A549 (cell line): ENCODE measurements around the gene UNC45A.
A peak's percentile ranks its signal among the peaks of the same experiment; 100 is the strongest.

Source experiments
- BHLHE40 ChIP-seq: IDR thresholded peaks from 2 replicates; pipeline ENCODE4 v1.6.1; 2012; ENCODE audit warnings: low read depth, low read length, inconsistent platforms
- CHD4 ChIP-seq: fragments of 200-600 bp; sonication (generic); IDR thresholded peaks from 2 replicates; pipeline ENCODE4 v1.6.1; 2016; ENCODE audit warnings: antibody characterized with exemption, mild to moderate bottlenecking, borderline replicate concordance
- CTCF ChIP-seq: fragments of >200 bp; sonication (Bioruptor Twin); formaldehyde crosslinking; IDR thresholded peaks from 3 replicates; pipeline ENCODE4 v1.5.1; 2016
- ELK1 ChIP-seq: fragments of 150-350 bp; IDR thresholded peaks from 2 replicates; pipeline ENCODE4 v1.6.1; 2014; ENCODE audit warnings: low read depth, mild to moderate bottlenecking, low read length
- EP300 ChIP-seq, 2 experiments: fragments of >200 bp; sonication (Bioruptor Twin); formaldehyde crosslinking; IDR thresholded peaks; 2 replicates in 1 of 2; 3 replicates in 1 of 2; pipeline ENCODE4 v1.6.1; 2016 to 2017
- FOXS1 ChIP-seq: fragments of 250-450 bp; sonication (Bioruptor Pico); IDR thresholded peaks from 2 replicates; pipeline ENCODE4 v1.5.0; 2020; ENCODE audit warnings: mild to moderate bottlenecking, moderate library complexity
- JUN ChIP-seq, 2 experiments: fragments of >200 bp; sonication (Bioruptor Twin); formaldehyde crosslinking; IDR thresholded peaks; 2 replicates in 1 of 2; 3 replicates in 1 of 2; pipeline ENCODE4 v1.6.1; 2016 to 2017
- KDM1A ChIP-seq: fragments of 200-600 bp; sonication (generic); IDR thresholded peaks from 2 replicates; pipeline ENCODE4 v1.6.1; 2016; ENCODE audit warnings: low read depth, mild to moderate bottlenecking
- POLR2A ChIP-seq: IDR thresholded peaks from 2 replicates; pipeline ENCODE4 v1.6.1; 2012; ENCODE audit warnings: mild to moderate bottlenecking, low read length
- REST ChIP-seq: fragments of 200-600 bp; sonication (generic); IDR thresholded peaks from 2 replicates; pipeline ENCODE4 v1.6.1; 2016; ENCODE audit warnings: antibody characterized with exemption, mild to moderate bottlenecking, moderate library complexity
- RNF2 ChIP-seq: fragments of 200-600 bp; sonication (generic); IDR thresholded peaks from 2 replicates; pipeline ENCODE4 v1.6.1; 2016; ENCODE audit warnings: low read depth, mild to moderate bottlenecking, antibody characterized with exemption, moderate library complexity, borderline replicate concordance
- TF ChIP-seq, protein P1 (sequence below): IDR thresholded peaks from 2 replicates; pipeline ENCODE4 v1.6.1; 2012
- TF ChIP-seq, protein P2 (sequence below): fragments of 450-650 bp; IDR thresholded peaks from 2 replicates; pipeline ENCODE4 v1.6.1; 2014; ENCODE audit warnings: antibody characterized with exemption
- TF ChIP-seq, protein P3 (sequence below): IDR thresholded peaks from 2 replicates; pipeline ENCODE4 v1.6.1; 2012; ENCODE audit warnings: low read depth, borderline replicate concordance

DNA sequence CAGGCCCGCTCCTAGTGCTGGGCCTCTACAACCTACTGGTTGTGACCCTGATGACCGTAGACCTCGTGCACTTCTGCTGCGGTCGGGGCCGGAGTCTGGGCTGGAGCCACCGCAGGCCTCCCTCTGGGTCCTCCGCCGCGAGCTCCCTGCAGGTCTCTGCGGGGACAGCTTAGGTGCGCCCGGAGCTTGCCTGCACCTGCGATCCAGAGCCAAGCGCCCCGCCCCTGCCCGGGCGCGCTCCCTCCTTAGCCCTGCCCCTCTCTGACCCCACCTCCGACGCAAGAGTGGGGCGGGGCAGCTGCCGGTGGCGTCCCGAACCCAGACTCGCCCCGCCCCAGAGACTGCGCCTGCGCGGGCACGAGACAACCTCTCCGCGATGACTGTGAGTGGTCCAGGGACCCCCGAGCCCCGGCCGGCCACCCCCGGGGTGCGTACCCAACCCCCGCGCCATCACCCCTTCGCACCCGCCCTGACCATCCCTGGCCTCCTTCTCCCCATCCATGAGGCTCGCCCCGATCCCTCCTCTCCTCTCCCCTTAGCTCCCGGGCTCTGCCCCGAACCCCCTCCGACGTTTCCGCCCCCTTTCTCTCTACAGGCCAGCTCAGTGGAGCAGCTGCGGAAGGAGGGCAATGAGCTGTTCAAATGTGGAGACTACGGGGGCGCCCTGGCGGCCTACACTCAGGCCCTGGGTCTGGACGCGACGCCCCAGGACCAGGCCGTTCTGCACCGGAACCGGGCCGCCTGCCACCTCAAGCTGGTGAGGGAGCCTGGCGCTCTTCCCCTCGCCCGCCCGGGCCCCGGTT is at the start of gene UNC45A:
- TF ChIP-seq RNF2 (no peak), CHD4 (no peak), ELK1 (no peak), POLR2A (peak; percentile 66), CTCF (no peak), JUN (IDR thresholded peaks at IDR 0.05) (peak; percentile 39 to 53; a peak in 2 of 5 replicates), FOXS1 (CRISPR knock-in tag) (no peak), REST (no peak), EP300 (IDR thresholded peaks at IDR 0.05) (no peak), KDM1A (no peak), BHLHE40 (peak; percentile 29; the same call in 1 of the 2 replicates)
- TF ChIP-seq, protein P1, sequence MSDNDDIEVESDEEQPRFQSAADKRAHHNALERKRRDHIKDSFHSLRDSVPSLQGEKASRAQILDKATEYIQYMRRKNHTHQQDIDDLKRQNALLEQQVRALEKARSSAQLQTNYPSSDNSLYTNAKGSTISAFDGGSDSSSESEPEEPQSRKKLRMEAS, result peak; percentile 55
- TF ChIP-seq, protein P2, sequence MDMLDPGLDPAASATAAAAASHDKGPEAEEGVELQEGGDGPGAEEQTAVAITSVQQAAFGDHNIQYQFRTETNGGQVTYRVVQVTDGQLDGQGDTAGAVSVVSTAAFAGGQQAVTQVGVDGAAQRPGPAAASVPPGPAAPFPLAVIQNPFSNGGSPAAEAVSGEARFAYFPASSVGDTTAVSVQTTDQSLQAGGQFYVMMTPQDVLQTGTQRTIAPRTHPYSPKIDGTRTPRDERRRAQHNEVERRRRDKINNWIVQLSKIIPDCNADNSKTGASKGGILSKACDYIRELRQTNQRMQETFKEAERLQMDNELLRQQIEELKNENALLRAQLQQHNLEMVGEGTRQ, result 0 out of 2 replicates have a peak, but pooled peaks have one; percentile 3
- TF ChIP-seq, protein P3, sequence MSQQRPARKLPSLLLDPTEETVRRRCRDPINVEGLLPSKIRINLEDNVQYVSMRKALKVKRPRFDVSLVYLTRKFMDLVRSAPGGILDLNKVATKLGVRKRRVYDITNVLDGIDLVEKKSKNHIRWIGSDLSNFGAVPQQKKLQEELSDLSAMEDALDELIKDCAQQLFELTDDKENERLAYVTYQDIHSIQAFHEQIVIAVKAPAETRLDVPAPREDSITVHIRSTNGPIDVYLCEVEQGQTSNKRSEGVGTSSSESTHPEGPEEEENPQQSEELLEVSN, result 0 out of 2 replicates have a peak, but pooled peaks have one; percentile 16
